Measurements from ENCODE around the gene CFAP119.

Gene CFAP119

GRCh38 chr16:30782486-30783279 is 20.8 kb upstream of the CFAP119 start:
- TF ChIP-seq PAX5 (IDR thresholded peaks at IDR 0.05; ENCODE audit: insufficient read depth, low read length, severe bottlenecking), result no peak
- DNase-seq (ENCODE audit: insufficient read length, low spot score) (no peak), FAIRE-seq (no peak)

- no peak for DNase-seq (ENCODE audit: insufficient read length, low spot score)
- no peak for FAIRE-seq
- TF ChIP-seq POU2F2 (IDR thresholded peaks at IDR 0.05; ENCODE audit: low read depth, low read length) (no peak), TAF1 (IDR thresholded peaks at IDR 0.05; ENCODE audit: low read depth, low read length) (no peak), POLR2AphosphoS5 (IDR thresholded peaks at IDR 0.05; ENCODE audit: low read depth, low read length) (no peak), POLR2A (IDR thresholded peaks at IDR 0.05; ENCODE audit: low read depth, low read length) (no peak), PAX5 (IDR thresholded peaks at IDR 0.05; ENCODE audit: insufficient read depth, low read length, severe bottlenecking) (no peak), SPI1 (IDR thresholded peaks at IDR 0.05; ENCODE audit: low read depth, low read length) (no peak)
Measured at GRCh38 chr16:30780549-30780948, 18.7 kb upstream of the CFAP119 start.

GRCh38 chr16:30780021-30780420 is 18.2 kb upstream of the CFAP119 start:
- DNase-seq (ENCODE audit: insufficient read length, low spot score) (no peak), FAIRE-seq (no peak)
- TF ChIP-seq SPI1 (IDR thresholded peaks at IDR 0.05; ENCODE audit: low read depth, low read length) (no peak), PAX5 (IDR thresholded peaks at IDR 0.05; ENCODE audit: insufficient read depth, low read length, severe bottlenecking) (no peak), POLR2AphosphoS5 (IDR thresholded peaks at IDR 0.05; ENCODE audit: low read depth, low read length) (no peak), POU2F2 (IDR thresholded peaks at IDR 0.05; ENCODE audit: low read depth, low read length) (no peak), TAF1 (IDR thresholded peaks at IDR 0.05; ENCODE audit: low read depth, low read length) (no peak), POLR2A (IDR thresholded peaks at IDR 0.05; ENCODE audit: low read depth, low read length) (no peak)

- TF ChIP-seq SPI1 (IDR thresholded peaks at IDR 0.05; ENCODE audit: low read depth, low read length), result no peak
- TF ChIP-seq POLR2A (IDR thresholded peaks at IDR 0.05; ENCODE audit: low read depth, low read length), result no peak
- no peak for TF ChIP-seq POU2F2 (IDR thresholded peaks at IDR 0.05; ENCODE audit: low read depth, low read length)
- TF ChIP-seq PAX5 (IDR thresholded peaks at IDR 0.05; ENCODE audit: insufficient read depth, low read length, severe bottlenecking), result no peak
- TF ChIP-seq POLR2AphosphoS5 (IDR thresholded peaks at IDR 0.05; ENCODE audit: low read depth, low read length), result no peak
- no peak for TF ChIP-seq TAF1 (IDR thresholded peaks at IDR 0.05; ENCODE audit: low read depth, low read length)
- no peak for DNase-seq (ENCODE audit: insufficient read length, low spot score)
- no peak for FAIRE-seq
Measured at GRCh38 chr16:30779596-30779995, 17.7 kb upstream of the CFAP119 start.

- no peak for DNase-seq (ENCODE audit: insufficient read length, low spot score)
- no peak for FAIRE-seq
- TF ChIP-seq POU2F2 (IDR thresholded peaks at IDR 0.05; ENCODE audit: low read depth, low read length) (no peak), SPI1 (IDR thresholded peaks at IDR 0.05; ENCODE audit: low read depth, low read length) (no peak), POLR2A (IDR thresholded peaks at IDR 0.05; ENCODE audit: low read depth, low read length) (no peak), TAF1 (IDR thresholded peaks at IDR 0.05; ENCODE audit: low read depth, low read length) (no peak), POLR2AphosphoS5 (IDR thresholded peaks at IDR 0.05; ENCODE audit: low read depth, low read length) (no peak), PAX5 (IDR thresholded peaks at IDR 0.05; ENCODE audit: insufficient read depth, low read length, severe bottlenecking) (no peak)
Measured at GRCh38 chr16:30778549-30779244, 16.8 kb upstream of the CFAP119 start.

GRCh38 chr16:30777591-30778297 is 15.9 kb upstream of the CFAP119 start:
- no peak for FAIRE-seq
- no peak for DNase-seq (ENCODE audit: insufficient read length, low spot score)
- TF ChIP-seq POLR2AphosphoS5 (IDR thresholded peaks at IDR 0.05; ENCODE audit: low read depth, low read length) (no peak), POLR2A (IDR thresholded peaks at IDR 0.05; ENCODE audit: low read depth, low read length) (no peak), PAX5 (IDR thresholded peaks at IDR 0.05; ENCODE audit: insufficient read depth, low read length, severe bottlenecking) (no peak), TAF1 (IDR thresholded peaks at IDR 0.05; ENCODE audit: low read depth, low read length) (no peak), POU2F2 (IDR thresholded peaks at IDR 0.05; ENCODE audit: low read depth, low read length) (no peak), SPI1 (IDR thresholded peaks at IDR 0.05; ENCODE audit: low read depth, low read length) (no peak)

- DNase-seq (ENCODE audit: insufficient read length, low spot score) (peak; percentile 94), FAIRE-seq (peak; percentile 87)
- no peak; the same call in 1 of the 2 replicates for TF ChIP-seq POLR2AphosphoS5 (IDR thresholded peaks at IDR 0.05; ENCODE audit: low read depth, low read length)
- peak; percentile 35 for TF ChIP-seq TAF1 (IDR thresholded peaks at IDR 0.05; ENCODE audit: low read depth, low read length)
- no peak for TF ChIP-seq POU2F2 (IDR thresholded peaks at IDR 0.05; ENCODE audit: low read depth, low read length)
- TF ChIP-seq POLR2A (IDR thresholded peaks at IDR 0.05; ENCODE audit: low read depth, low read length), result peak; percentile 66; the same call in 1 of the 2 replicates
- TF ChIP-seq PAX5 (IDR thresholded peaks at IDR 0.05; ENCODE audit: insufficient read depth, low read length, severe bottlenecking), result no peak
- no peak for TF ChIP-seq SPI1 (IDR thresholded peaks at IDR 0.05; ENCODE audit: low read depth, low read length)
Measured at GRCh38 chr16:30775392-30776188, 13.7 kb upstream of the CFAP119 start.

- no peak; the same call in 1 of the 2 replicates for TF ChIP-seq POLR2A (IDR thresholded peaks at IDR 0.05; ENCODE audit: low read depth, low read length)
- TF ChIP-seq PAX5 (IDR thresholded peaks at IDR 0.05; ENCODE audit: insufficient read depth, low read length, severe bottlenecking), result no peak
- no peak for TF ChIP-seq POLR2AphosphoS5 (IDR thresholded peaks at IDR 0.05; ENCODE audit: low read depth, low read length)
- TF ChIP-seq TAF1 (IDR thresholded peaks at IDR 0.05; ENCODE audit: low read depth, low read length), result no peak
- TF ChIP-seq SPI1 (IDR thresholded peaks at IDR 0.05; ENCODE audit: low read depth, low read length), result no peak
- no peak for TF ChIP-seq POU2F2 (IDR thresholded peaks at IDR 0.05; ENCODE audit: low read depth, low read length)
- FAIRE-seq (no peak), DNase-seq (ENCODE audit: insufficient read length, low spot score) (no peak)
Measured at GRCh38 chr16:30775131-30775391, 13.2 kb upstream of the CFAP119 start.
